ENCODE measurements around the gene FOXP2. TPM values are rescaled to one million over a fixed set of nuclear protein-coding genes. Genes with fewer than 3 reads are reported as not detected.
A peak's percentile ranks its signal among the peaks of the same experiment; 100 is the strongest.

Gene FOXP2
- polyA plus RNA-seq, 2 of the 4 experiments (the other 2 are of a cell fraction) = 0.05 TPM; not detected in 1

DNA sequence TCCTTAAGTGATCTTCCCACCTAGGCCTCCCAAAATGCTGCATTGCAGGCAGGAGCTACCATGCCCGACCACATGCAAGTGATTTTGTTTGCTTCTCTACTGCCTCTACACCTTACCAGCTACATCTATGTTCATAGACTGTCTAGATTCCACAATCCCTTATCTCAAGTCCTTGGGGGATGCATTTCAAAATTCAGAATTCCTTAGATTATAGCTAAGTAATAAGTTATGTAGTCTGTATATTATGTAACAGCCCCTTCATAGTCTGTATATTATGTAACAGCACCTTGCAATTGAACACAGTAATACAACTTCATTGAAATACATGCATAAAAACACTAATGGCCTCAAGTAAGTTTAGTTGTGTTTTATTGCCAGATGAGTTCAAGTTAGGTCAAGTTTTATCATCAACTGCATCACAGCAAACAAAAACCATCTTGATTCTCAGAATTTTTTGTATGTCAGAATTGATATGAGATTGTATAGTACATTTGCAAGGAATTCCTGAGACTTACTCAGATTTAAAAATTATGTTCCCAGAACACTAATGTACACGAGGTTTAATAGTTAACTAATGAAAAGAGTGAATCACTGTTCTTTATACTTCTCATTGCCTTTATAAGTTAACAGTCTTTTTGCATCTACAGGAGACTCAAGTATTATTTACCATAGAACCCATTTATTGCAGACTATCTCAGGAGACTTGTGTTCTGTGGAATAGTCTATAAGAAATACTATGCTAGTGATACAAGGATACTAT is 11.6 kb upstream of the FOXP2 start:
- 0 out of 6 replicates have a peak, but pooled peaks of 1 of the 2 experiments have one; percentile 13 for ATAC-seq
- POLR2A ChIA-PET = no interaction called here
- WGBS (ENCODE audit: missing lambda C conversion rate) = 23% methylated on average over 2 of the region's 2 CpGs

DNA sequence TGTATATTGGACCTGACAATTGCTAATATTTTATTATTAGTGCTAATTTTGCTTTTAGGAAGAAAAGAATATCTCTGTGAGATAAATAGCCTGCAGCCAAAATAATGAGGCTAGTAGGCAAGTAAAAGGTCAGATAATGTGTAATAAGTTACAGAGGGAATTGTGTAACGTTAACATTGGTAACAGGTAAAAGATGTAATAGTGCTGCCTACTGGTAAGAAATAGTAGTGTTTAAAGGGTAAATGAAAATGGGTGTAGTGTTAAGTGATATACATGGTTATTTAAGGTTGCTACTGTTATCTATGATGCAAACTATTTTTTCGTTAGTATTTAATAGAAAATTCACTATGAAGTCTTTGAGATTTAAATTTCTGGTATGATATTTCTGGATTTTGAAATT is 9.2 kb upstream of the FOXP2 start:
- ChIA-PET CTCF (no interaction called here), POLR2A (no interaction called here)
- Histone ChIP-seq H3K4me3 (no peak overlapping the region), H3K27ac (no peak overlapping the region), H3K9me3 (no peaks in the 10 kb centered on the region), H3K4me2 (no peak overlapping the region), H3K4me1 (no peaks in the 10 kb centered on the region)
- peak; percentile 7 to 33 for DNase-seq (ENCODE audit: low read depth in 1 of 2, low spot score in 1 of 2)
- ATAC-seq = peak; percentile 73 to 79; a peak in 3 of 6 replicates
- no peak for FAIRE-seq
- 6% methylated on average over 2 of the region's 2 CpGs for WGBS (ENCODE audit: missing lambda C conversion rate)
- TF ChIP-seq MAFK (IDR thresholded peaks at IDR 0.05; ENCODE audit: partially characterized antibody) (no peak), KDM1A (IDR thresholded peaks at IDR 0.05; ENCODE audit: low read depth) (no peak), RFX5 (IDR thresholded peaks at IDR 0.05) (no peak), RCOR1 (IDR thresholded peaks at IDR 0.05; ENCODE audit: low read depth, low read length) (no peak), NFE2L2 (conservative IDR thresholded peaks at IDR 0.05; ENCODE audit: low read length) (no peak), CBX8 (IDR thresholded peaks at IDR 0.05) (no peak), TFCP2L1 (CRISPR knock-in tag; IDR thresholded peaks at IDR 0.05) (no peak), KDM5A (IDR thresholded peaks at IDR 0.05) (no peak), SREBF2 (IDR thresholded peaks at IDR 0.05) (no peak), BHLHE40 (IDR thresholded peaks at IDR 0.05; ENCODE audit: low read depth, low read length) (no peak), CBX2 (IDR thresholded peaks at IDR 0.05; ENCODE audit: borderline replicate concordance, low read depth) (no peak), TP53 (CRISPR knock-in tag; IDR thresholded peaks at IDR 0.05) (no peak), EHMT2 (IDR thresholded peaks at IDR 0.05; ENCODE audit: low read depth) (no peak), HOXB5 (CRISPR knock-in tag; IDR thresholded peaks at IDR 0.05) (no peak), POLR2A (IDR thresholded peaks at IDR 0.05; ENCODE audit: low read length) (no peak), ZC3H11A (IDR thresholded peaks at IDR 0.05) (no peak), RAD21 (conservative IDR thresholded peaks at IDR 0.05 in 1 of 2, IDR thresholded peaks at IDR 0.05 in 1 of 2) (peak; percentile 42 to 64; a peak in 4 of 5 replicates), MYC (IDR thresholded peaks at IDR 0.05; ENCODE audit: borderline replicate concordance, low read length) (no peak), HOXA7 (CRISPR knock-in tag; IDR thresholded peaks at IDR 0.05) (no peak)
- TF ChIP-seq, protein P1, sequence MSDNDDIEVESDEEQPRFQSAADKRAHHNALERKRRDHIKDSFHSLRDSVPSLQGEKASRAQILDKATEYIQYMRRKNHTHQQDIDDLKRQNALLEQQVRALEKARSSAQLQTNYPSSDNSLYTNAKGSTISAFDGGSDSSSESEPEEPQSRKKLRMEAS (IDR thresholded peaks at IDR 0.05) = no peak
- TF ChIP-seq, protein P2, sequence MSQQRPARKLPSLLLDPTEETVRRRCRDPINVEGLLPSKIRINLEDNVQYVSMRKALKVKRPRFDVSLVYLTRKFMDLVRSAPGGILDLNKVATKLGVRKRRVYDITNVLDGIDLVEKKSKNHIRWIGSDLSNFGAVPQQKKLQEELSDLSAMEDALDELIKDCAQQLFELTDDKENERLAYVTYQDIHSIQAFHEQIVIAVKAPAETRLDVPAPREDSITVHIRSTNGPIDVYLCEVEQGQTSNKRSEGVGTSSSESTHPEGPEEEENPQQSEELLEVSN (IDR thresholded peaks at IDR 0.05; ENCODE audit: borderline replicate concordance, low read depth) = no peak
- TF ChIP-seq, protein P3, sequence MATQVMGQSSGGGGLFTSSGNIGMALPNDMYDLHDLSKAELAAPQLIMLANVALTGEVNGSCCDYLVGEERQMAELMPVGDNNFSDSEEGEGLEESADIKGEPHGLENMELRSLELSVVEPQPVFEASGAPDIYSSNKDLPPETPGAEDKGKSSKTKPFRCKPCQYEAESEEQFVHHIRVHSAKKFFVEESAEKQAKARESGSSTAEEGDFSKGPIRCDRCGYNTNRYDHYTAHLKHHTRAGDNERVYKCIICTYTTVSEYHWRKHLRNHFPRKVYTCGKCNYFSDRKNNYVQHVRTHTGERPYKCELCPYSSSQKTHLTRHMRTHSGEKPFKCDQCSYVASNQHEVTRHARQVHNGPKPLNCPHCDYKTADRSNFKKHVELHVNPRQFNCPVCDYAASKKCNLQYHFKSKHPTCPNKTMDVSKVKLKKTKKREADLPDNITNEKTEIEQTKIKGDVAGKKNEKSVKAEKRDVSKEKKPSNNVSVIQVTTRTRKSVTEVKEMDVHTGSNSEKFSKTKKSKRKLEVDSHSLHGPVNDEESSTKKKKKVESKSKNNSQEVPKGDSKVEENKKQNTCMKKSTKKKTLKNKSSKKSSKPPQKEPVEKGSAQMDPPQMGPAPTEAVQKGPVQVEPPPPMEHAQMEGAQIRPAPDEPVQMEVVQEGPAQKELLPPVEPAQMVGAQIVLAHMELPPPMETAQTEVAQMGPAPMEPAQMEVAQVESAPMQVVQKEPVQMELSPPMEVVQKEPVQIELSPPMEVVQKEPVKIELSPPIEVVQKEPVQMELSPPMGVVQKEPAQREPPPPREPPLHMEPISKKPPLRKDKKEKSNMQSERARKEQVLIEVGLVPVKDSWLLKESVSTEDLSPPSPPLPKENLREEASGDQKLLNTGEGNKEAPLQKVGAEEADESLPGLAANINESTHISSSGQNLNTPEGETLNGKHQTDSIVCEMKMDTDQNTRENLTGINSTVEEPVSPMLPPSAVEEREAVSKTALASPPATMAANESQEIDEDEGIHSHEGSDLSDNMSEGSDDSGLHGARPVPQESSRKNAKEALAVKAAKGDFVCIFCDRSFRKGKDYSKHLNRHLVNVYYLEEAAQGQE (IDR thresholded peaks at IDR 0.05) = no peak
- TF ChIP-seq, protein P4, sequence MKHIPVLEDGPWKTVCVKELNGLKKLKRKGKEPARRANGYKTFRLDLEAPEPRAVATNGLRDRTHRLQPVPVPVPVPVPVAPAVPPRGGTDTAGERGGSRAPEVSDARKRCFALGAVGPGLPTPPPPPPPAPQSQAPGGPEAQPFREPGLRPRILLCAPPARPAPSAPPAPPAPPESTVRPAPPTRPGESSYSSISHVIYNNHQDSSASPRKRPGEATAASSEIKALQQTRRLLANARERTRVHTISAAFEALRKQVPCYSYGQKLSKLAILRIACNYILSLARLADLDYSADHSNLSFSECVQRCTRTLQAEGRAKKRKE (CRISPR knock-in tag; IDR thresholded peaks at IDR 0.05; ENCODE audit: low read depth) = no peak
- TF ChIP-seq, protein P5, sequence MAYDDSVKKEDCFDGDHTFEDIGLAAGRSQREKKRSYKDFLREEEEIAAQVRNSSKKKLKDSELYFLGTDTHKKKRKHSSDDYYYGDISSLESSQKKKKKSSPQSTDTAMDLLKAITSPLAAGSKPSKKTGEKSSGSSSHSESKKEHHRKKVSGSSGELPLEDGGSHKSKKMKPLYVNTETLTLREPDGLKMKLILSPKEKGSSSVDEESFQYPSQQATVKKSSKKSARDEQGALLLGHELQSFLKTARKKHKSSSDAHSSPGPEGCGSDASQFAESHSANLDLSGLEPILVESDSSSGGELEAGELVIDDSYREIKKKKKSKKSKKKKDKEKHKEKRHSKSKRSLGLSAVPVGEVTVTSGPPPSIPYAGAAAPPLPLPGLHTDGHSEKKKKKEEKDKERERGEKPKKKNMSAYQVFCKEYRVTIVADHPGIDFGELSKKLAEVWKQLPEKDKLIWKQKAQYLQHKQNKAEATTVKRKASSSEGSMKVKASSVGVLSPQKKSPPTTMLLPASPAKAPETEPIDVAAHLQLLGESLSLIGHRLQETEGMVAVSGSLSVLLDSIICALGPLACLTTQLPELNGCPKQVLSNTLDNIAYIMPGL (CRISPR knock-in tag; IDR thresholded peaks at IDR 0.05; ENCODE audit: borderline replicate concordance) = no peak
- TF ChIP-seq, protein P6, sequence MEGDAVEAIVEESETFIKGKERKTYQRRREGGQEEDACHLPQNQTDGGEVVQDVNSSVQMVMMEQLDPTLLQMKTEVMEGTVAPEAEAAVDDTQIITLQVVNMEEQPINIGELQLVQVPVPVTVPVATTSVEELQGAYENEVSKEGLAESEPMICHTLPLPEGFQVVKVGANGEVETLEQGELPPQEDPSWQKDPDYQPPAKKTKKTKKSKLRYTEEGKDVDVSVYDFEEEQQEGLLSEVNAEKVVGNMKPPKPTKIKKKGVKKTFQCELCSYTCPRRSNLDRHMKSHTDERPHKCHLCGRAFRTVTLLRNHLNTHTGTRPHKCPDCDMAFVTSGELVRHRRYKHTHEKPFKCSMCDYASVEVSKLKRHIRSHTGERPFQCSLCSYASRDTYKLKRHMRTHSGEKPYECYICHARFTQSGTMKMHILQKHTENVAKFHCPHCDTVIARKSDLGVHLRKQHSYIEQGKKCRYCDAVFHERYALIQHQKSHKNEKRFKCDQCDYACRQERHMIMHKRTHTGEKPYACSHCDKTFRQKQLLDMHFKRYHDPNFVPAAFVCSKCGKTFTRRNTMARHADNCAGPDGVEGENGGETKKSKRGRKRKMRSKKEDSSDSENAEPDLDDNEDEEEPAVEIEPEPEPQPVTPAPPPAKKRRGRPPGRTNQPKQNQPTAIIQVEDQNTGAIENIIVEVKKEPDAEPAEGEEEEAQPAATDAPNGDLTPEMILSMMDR (IDR thresholded peaks at IDR 0.05) = peak; percentile 41; the same call in 2 of the 3 replicates

More for the DNA sequence above, 11.6 kb upstream of the FOXP2 start:
- Histone ChIP-seq H3K27ac (no peak overlapping the region), H3K9me3 (no peaks in the 10 kb centered on the region), H3K4me1 (no peaks in the 10 kb centered on the region), H3K4me2 (no peak overlapping the region), H3K4me3 (no peak overlapping the region)
- TF ChIP-seq, protein P1 (IDR thresholded peaks at IDR 0.05) = no peak
- TF ChIP-seq HOXB13 (CRISPR knock-in tag; IDR thresholded peaks at IDR 0.05; ENCODE audit: low read depth) = no peak
- no peak for TF ChIP-seq ZFP36 (IDR thresholded peaks at IDR 0.05; ENCODE audit: borderline replicate concordance, partially characterized antibody)
- no peak for TF ChIP-seq POLR2A (IDR thresholded peaks at IDR 0.05; ENCODE audit: low read length)
- TF ChIP-seq MYC (IDR thresholded peaks at IDR 0.05; ENCODE audit: borderline replicate concordance, low read length) = no peak
- TF ChIP-seq FOSB (CRISPR knock-in tag; IDR thresholded peaks at IDR 0.05) = no peak
- TF ChIP-seq EHMT2 (IDR thresholded peaks at IDR 0.05; ENCODE audit: low read depth) = no peak
- TF ChIP-seq SREBF2 (IDR thresholded peaks at IDR 0.05) = no peak
- no peak for TF ChIP-seq NR3C1 (IDR thresholded peaks at IDR 0.05)
- CTCF ChIA-PET = interaction anchor here (1.0 to 1.7 kb wide), 2 partner anchors 14 to 321 kb away, joined by 3 to 4 read pairs; no protein-coding TSS in a partner anchor
- no peak for DNase-seq (ENCODE audit: low read depth in 1 of 2, low spot score in 1 of 2)
- FAIRE-seq = no peak
